Retina (tissue), 1 donor: ENCODE data around the gene CCDC112.
"Not testable (repeated sequence)": the region's sequence is repeated elsewhere in the genome, so short reads cannot be mapped to it uniquely, and the experiment has no call there.

Source experiments
- DNase-seq: peaks from one replicate; pipeline ENCODE4 v3.0.0-alpha.2; 2016

The CCDC112 gene

GRCh38 chr5:115257981-115258380 lies 38.5 kb downstream of the CCDC112 start:
- no peak for DNase-seq

GRCh38 chr5:115249379-115249778 lies 47.1 kb downstream of the CCDC112 start:
- not testable (repeated sequence) for DNase-seq

- peak; percentile 47 for DNase-seq
These were observed 50.0 kb downstream of the CCDC112 start for GRCh38 chr5:115246361-115246991.

- DNase-seq: no peak
These were observed 53.0 kb downstream of the CCDC112 start for GRCh38 chr5:115243412-115243811.

GRCh38 chr5:115241881-115242642 lies 54.4 kb downstream of the CCDC112 start:
- DNase-seq: no peak

- no peak for DNase-seq
These were observed 59.4 kb downstream of the CCDC112 start for GRCh38 chr5:115237066-115237465.

- no peak for DNase-seq
These were observed 59.9 kb downstream of the CCDC112 start for GRCh38 chr5:115236599-115236998.

- DNase-seq: no peak
These were observed 64.9 kb downstream of the CCDC112 start for GRCh38 chr5:115231598-115231997.

GRCh38 chr5:115229606-115230005 lies 66.8 kb downstream of the CCDC112 start:
- no peak for DNase-seq

- DNase-seq: no peak
These were observed 69.2 kb downstream of the CCDC112 start for GRCh38 chr5:115227281-115227680.
